Panc1 (cell line): ENCODE data around the gene POLR1G. TPM values are rescaled to one million over a fixed set of nuclear protein-coding genes. Genes with fewer than 3 reads are reported as not detected.

ENCODE experiments used
- ATAC-seq: fragments of 200-7000 bp; cut with Tn5 transposase; 2 replicates; pipeline ENCODE4 v1.9.1; 2020; ENCODE audit warnings: mild to moderate bottlenecking, moderate library complexity
- BruUV-seq: library from RNA; stranded (reverse); fragments of 400-500 nt; replicated peaks from 2 replicates; lab custom pipeline; 2021; lab: Mats Ljungman, UMichigan
- CTCF ChIA-PET: fragments of 300-600 bp; sonication (Branson Sonifier 250); formaldehyde crosslinking; loops from one replicate; lab custom pipeline; 2022; ENCODE audit warnings: antibody characterized with exemption; lab: Charles Lee
- POLR2A ChIA-PET: fragments of 300-600 bp; sonication (Branson Sonifier 250); formaldehyde crosslinking; loops from one replicate; lab custom pipeline; 2022; ENCODE audit warnings: antibody characterized with exemption; lab: Charles Lee
- DNase-seq: peaks from one replicate; pipeline ENCODE4 v3.0.0-alpha.2; 2010; ENCODE audit warnings: low read depth, low spot score
- H3K27ac ChIP-seq: 2 replicates; pipeline ENCODE4 v1.5.1; 2011; ENCODE audit warnings: mild to moderate bottlenecking, low read length, inconsistent platforms
- H3K27me3 ChIP-seq: fragments of 200-500 bp; sonication (Bioruptor generic); 2 replicates; pipeline ENCODE4 v1.6.0; 2014; ENCODE audit warnings: low read length, inconsistent platforms; ENCODE audit not compliant: control insufficient read depth, insufficient read depth
- H3K36me3 ChIP-seq: fragments of 200-500 bp; sonication (Bioruptor generic); 2 replicates; pipeline ENCODE4 v1.5.1; 2014; ENCODE audit warnings: inconsistent platforms, mild to moderate bottlenecking, low read length, moderate library complexity; ENCODE audit not compliant: control insufficient read depth, insufficient read depth
- H3K4me1 ChIP-seq: 2 replicates; pipeline ENCODE4 v1.5.1; 2011; ENCODE audit warnings: inconsistent platforms, mild to moderate bottlenecking, low read length, moderate library complexity; ENCODE audit not compliant: control insufficient read depth, insufficient read depth
- H3K4me3 ChIP-seq, 2 experiments: 2 replicates each; pipeline ENCODE4 v1.5.1; 2011 to 2012; ENCODE audit warnings: low read depth in 2 of 2, low read length in 2 of 2, mild to moderate bottlenecking in 2 of 2, inconsistent platforms in 1 of 2, moderate library complexity in 1 of 2
- H3K9me3 ChIP-seq: fragments of 200-500 bp; sonication (Bioruptor generic); 2 replicates; pipeline ENCODE4 v1.5.1; 2014; ENCODE audit warnings: low read depth, mild to moderate bottlenecking, inconsistent platforms, low read length, moderate library complexity; ENCODE audit not compliant: control insufficient read depth, insufficient read depth
- CTCF ChIP-seq: fragments of 450-650 bp; IDR thresholded peaks from 2 replicates; pipeline ENCODE4 v1.5.1; 2017; ENCODE audit warnings: mild to moderate bottlenecking
- POLR2AphosphoS5 ChIP-seq: IDR thresholded peaks from 2 replicates; pipeline ENCODE4 v1.6.1; 2012; ENCODE audit warnings: mild to moderate bottlenecking, low read depth, low read length, moderate library complexity
- REST ChIP-seq, 2 experiments: IDR thresholded peaks; 2 replicates each; pipeline ENCODE4 v1.6.1; 2011 to 2012; ENCODE audit warnings: low read depth in 2 of 2, control low read depth in 1 of 2, low read length in 1 of 2, mild to moderate bottlenecking in 1 of 2, moderate library complexity in 1 of 2; ENCODE audit not compliant: insufficient read depth in 1 of 2
- SIN3A ChIP-seq: IDR thresholded peaks from 2 replicates; pipeline ENCODE4 v1.6.1; 2012; ENCODE audit warnings: low read depth, mild to moderate bottlenecking, low read length, moderate library complexity, borderline replicate concordance; ENCODE audit not compliant: insufficient read depth
- TCF7L2 ChIP-seq: IDR thresholded peaks from 2 replicates; pipeline ENCODE4 v1.6.1; 2011; ENCODE audit warnings: mild to moderate bottlenecking, low read depth, low read length, inconsistent platforms
- in situ Hi-C: cut with HindIII; loops from 2 replicates; pipeline ENCODE4 v1.10.0; 2016; ENCODE audit warnings: low sequenced_read_pairs, low pct_unique_long_range_greater_than_20kb
- intact Hi-C: fragments of 100-400 bp; cut with micrococcal nuclease; formaldehyde crosslinking; loops from one replicate; pipeline ENCODE4 v1.10.0; 2022; ENCODE audit not compliant: unreplicated experiment
- total RNA-seq: library from RNA; stranded (reverse); gene quantifications from one replicate; pipeline ENCODE4 v1.2.1, GENCODE V29; 2021; ENCODE audit not compliant: unreplicated experiment

Gene POLR1G
- total RNA-seq, 1 experiment from 2014 or later: 27.8 TPM

GRCh38 chr19:45357445-45357783 lies 49.0 kb upstream of the POLR1G start:
- H3K36me3 ChIP-seq: no peaks in the 10 kb centered on the region; the same call in 1 of the 2 replicates
- intact Hi-C loops: no loop called here
- no peak for TF ChIP-seq CTCF
- TF ChIP-seq REST (IDR thresholded peaks at IDR 0.05; ENCODE audit: insufficient read depth in 1 of 2, low read depth in 2 of 2, low read length in 1 of 2): no peak
- no peak for TF ChIP-seq SIN3A
- no peak for TF ChIP-seq POLR2AphosphoS5
- TF ChIP-seq TCF7L2: no peak
- no peaks in the 10 kb centered on the region for H3K27me3 ChIP-seq
- ChIA-PET POLR2A (interaction anchor here (0.6 kb wide), 1 partner anchor 16 kb away, joined by 5 read pairs; no protein-coding TSS in a partner anchor), CTCF (no interaction called here)
- H3K4me1 ChIP-seq: no peaks in the 10 kb centered on the region
- no peak overlapping the region for H3K4me3 ChIP-seq
- in situ Hi-C loops: no loop called here
- no TSS peak for BruUV-seq
- DNase-seq (no peak), ATAC-seq (no peak)
- no peaks in the 10 kb centered on the region for H3K9me3 ChIP-seq
- no peak overlapping the region for H3K27ac ChIP-seq

- no peak for DNase-seq
- H3K4me3 ChIP-seq: no peak overlapping the region
- H3K9me3 ChIP-seq: no peaks in the 10 kb centered on the region
- intact Hi-C loops: no loop called here
- no TSS peak for BruUV-seq
- TF ChIP-seq CTCF (no peak), REST (IDR thresholded peaks at IDR 0.05; ENCODE audit: insufficient read depth in 1 of 2, low read depth in 2 of 2, low read length in 1 of 2) (no peak), POLR2AphosphoS5 (no peak), SIN3A (no peak), TCF7L2 (no peak)
- H3K27me3 ChIP-seq: no peaks in the 10 kb centered on the region
- in situ Hi-C loops: no loop called here
- H3K4me1 ChIP-seq: no peaks in the 10 kb centered on the region
- ATAC-seq: no peak
- POLR2A ChIA-PET: no interaction called here
- no peaks in the 10 kb centered on the region; the same call in 1 of the 2 replicates for H3K36me3 ChIP-seq
- CTCF ChIA-PET: no interaction called here
- no peak overlapping the region for H3K27ac ChIP-seq
These were observed 48.1 kb upstream of the POLR1G start for GRCh38 chr19:45358213-45358792.
